ENCODE measurements around the gene CYP4F22. TPM values are rescaled to one million over a fixed set of nuclear protein-coding genes. Genes with fewer than 3 reads are reported as not detected.
"Not testable (repeated sequence)": the region's sequence is repeated elsewhere in the genome, so short reads cannot be mapped to it uniquely, and the experiment has no call there.

The CYP4F22 gene
- polyA plus RNA-seq, 3 donors: 0.08 to 1.1 (median 0.33) TPM

DNA sequence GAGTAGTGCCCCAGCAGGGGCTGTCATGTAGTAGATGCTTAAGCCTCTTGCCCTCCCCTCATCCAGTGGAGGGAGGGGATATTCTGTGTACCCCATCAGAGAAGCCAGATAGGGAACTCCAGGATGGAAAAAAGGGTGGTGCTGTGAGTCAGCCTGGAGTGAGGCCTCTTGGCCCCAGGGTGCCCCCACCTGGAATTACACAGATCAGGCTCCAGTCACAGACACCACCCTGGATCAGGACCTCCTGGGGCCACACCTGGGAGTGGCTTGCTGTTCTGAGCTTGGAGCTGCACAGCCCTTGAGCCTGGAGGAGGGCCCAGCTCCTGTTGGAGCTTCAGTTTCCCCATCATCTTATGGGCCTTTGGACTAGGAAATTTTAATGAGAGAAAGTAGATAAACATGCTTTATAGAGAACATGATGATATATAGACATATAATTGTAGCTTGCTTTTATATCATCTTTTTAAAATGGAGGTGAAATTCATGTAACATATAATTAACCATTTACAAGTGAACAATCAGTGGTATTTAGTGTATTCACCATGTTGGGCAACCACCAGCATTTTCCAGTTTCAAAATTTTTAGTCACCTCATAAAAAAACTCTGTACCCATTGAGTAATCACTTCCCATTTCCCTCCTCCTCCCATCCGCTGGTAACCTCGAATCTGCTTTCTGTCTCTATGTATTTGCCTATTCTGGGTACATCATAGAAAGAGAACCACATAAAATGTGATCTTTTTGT is 24.6 kb downstream of the CYP4F22 start:
- DNase-seq: peak; percentile 70 to 86 (median 84)
- peak overlapping the region; percentile 59 for H3K4me2 ChIP-seq (replicated peaks; ENCODE audit: extremely low read depth, low read length, poor library complexity, severe bottlenecking)
- Mint-ChIP-seq H3K27me3 (ENCODE audit: low read depth in 3 of 3) (peaks cover 0 to 8% (median 2%) of the 10 kb centered on the region in 3 donors), H3K36me3 (peaks cover 0 to 3% of the 10 kb centered on the region in 2 donors), H3K4me3 (peak overlapping the region; percentile 0 to 46), H3K27ac (peak overlapping the region; percentile 89 to 96 (median 93)), H3K9me3 (peaks cover 12 to 22% (median 20%) of the 10 kb centered on the region in 7 donors), H3K4me1 (peaks cover 41% of the 10 kb centered on the region)
- H3K9ac ChIP-seq (ENCODE audit: insufficient read depth, low read length, poor library complexity, severe bottlenecking): peak overlapping the region; percentile 27
- no peaks in the 10 kb centered on the region for H4K20me1 ChIP-seq (ENCODE audit: insufficient read depth, low read length)
- H3K4me3 ChIP-seq (replicated peaks in 1 of 3; ENCODE audit: low read depth in 2 of 3, low read length in 3 of 3): peak overlapping the region in 1 of 3 experiments; percentile 58
- no peaks in the 10 kb centered on the region for H3K36me3 ChIP-seq (replicated peaks in 1 of 2; ENCODE audit: control insufficient read depth in 1 of 2, insufficient read depth in 2 of 2, low read length in 2 of 2)
- H3K27ac ChIP-seq (ENCODE audit: low read depth in 1 of 2, low read length in 2 of 2): peak overlapping the region; percentile 88 to 89
- 0% methylated on average over 2 of the region's 2 CpGs for WGBS (ENCODE audit: insufficient coverage)
- H3K4me1 ChIP-seq (ENCODE audit: control insufficient read depth in 1 of 2, insufficient read depth in 2 of 2, low read length in 2 of 2): peaks cover 32 to 40% of the 10 kb centered on the region in 2 donors
- H3K9me3 ChIP-seq (replicated peaks in 1 of 2; ENCODE audit: control insufficient read depth in 1 of 2, insufficient read depth in 1 of 2, low read length in 2 of 2): peaks cover 15 to 19% of the 10 kb centered on the region in 2 donors
- no peaks in the 10 kb centered on the region for H3K27me3 ChIP-seq (ENCODE audit: control insufficient read depth in 2 of 2, insufficient read depth in 2 of 2, low read length in 2 of 2)
- TF ChIP-seq, protein P1, sequence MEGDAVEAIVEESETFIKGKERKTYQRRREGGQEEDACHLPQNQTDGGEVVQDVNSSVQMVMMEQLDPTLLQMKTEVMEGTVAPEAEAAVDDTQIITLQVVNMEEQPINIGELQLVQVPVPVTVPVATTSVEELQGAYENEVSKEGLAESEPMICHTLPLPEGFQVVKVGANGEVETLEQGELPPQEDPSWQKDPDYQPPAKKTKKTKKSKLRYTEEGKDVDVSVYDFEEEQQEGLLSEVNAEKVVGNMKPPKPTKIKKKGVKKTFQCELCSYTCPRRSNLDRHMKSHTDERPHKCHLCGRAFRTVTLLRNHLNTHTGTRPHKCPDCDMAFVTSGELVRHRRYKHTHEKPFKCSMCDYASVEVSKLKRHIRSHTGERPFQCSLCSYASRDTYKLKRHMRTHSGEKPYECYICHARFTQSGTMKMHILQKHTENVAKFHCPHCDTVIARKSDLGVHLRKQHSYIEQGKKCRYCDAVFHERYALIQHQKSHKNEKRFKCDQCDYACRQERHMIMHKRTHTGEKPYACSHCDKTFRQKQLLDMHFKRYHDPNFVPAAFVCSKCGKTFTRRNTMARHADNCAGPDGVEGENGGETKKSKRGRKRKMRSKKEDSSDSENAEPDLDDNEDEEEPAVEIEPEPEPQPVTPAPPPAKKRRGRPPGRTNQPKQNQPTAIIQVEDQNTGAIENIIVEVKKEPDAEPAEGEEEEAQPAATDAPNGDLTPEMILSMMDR (IDR thresholded peaks at IDR 0.05): no peak
- no peaks in the 10 kb centered on the region for H3K79me2 ChIP-seq (ENCODE audit: insufficient read depth, low read length)
- H2AFZ ChIP-seq (ENCODE audit: insufficient read depth, low read depth, low read length, poor library complexity, severe bottlenecking): peak overlapping the region; percentile 13
- intact Hi-C loops (cut with micrococcal nuclease): no loop called here

DNA sequence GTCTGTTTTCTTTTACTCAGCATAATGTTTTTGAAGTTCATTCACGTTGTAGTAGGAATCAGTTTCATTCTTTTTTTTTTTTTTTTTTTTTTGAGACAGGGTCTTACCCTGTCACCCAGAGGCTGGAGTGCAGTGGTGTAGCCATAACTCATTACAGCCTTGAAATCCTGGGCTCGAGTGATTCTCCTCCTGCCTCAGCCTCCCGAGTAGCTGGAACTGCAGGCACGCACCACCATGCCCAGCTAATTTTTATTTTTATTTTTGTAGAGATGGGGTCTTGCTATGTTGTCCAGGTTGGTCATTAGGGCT is 25.2 kb downstream of the CYP4F22 start:
- 0% methylated on average over 1 of the region's 4 CpGs for WGBS (ENCODE audit: insufficient coverage)
- H2AFZ ChIP-seq (ENCODE audit: insufficient read depth, low read depth, low read length, poor library complexity, severe bottlenecking); H3K9ac ChIP-seq (ENCODE audit: insufficient read depth, low read length, poor library complexity, severe bottlenecking); H3K36me3 Mint-ChIP-seq; intact Hi-C loops (cut with micrococcal nuclease); H4K20me1 ChIP-seq (ENCODE audit: insufficient read depth, low read length); DNase-seq; H3K27me3 Mint-ChIP-seq (ENCODE audit: low read depth in 3 of 3); H3K36me3 ChIP-seq (replicated peaks in 1 of 2; ENCODE audit: control insufficient read depth in 1 of 2, insufficient read depth in 2 of 2, low read length in 2 of 2); H3K79me2 ChIP-seq (ENCODE audit: insufficient read depth, low read length); H3K27me3 ChIP-seq (ENCODE audit: control insufficient read depth in 2 of 2, insufficient read depth in 2 of 2, low read length in 2 of 2): not testable (repeated sequence)
- Histone ChIP-seq H3K27ac (ENCODE audit: low read depth in 1 of 2, low read length in 2 of 2) (peak overlapping the region in 1 of 2 donors; percentile 37), H3K4me2 (replicated peaks; ENCODE audit: extremely low read depth, low read length, poor library complexity, severe bottlenecking) (peak overlapping the region; percentile 59), H3K4me1 (ENCODE audit: control insufficient read depth in 1 of 2, insufficient read depth in 2 of 2, low read length in 2 of 2) (peaks cover 32 to 40% of the 10 kb centered on the region in 2 donors), H3K4me3 (replicated peaks in 1 of 3; ENCODE audit: low read depth in 2 of 3, low read length in 3 of 3) (peak overlapping the region in 1 of 3 experiments; percentile 58), H3K9me3 (replicated peaks in 1 of 2; ENCODE audit: control insufficient read depth in 1 of 2, insufficient read depth in 1 of 2, low read length in 2 of 2) (peaks cover 15 to 19% of the 10 kb centered on the region in 2 donors)
- H3K4me1 Mint-ChIP-seq: peaks cover 41% of the 10 kb centered on the region
- peak overlapping the region in 1 of 2 donors; percentile 46 for H3K4me3 Mint-ChIP-seq
- H3K27ac Mint-ChIP-seq: peak overlapping the region; percentile 22 to 95 (median 85)
- peaks cover 12 to 22% (median 20%) of the 10 kb centered on the region in 7 donors for H3K9me3 Mint-ChIP-seq

Measured in CD14-positive monocyte (primary cell).